ENCODE measurements around the gene TIGD7.

The TIGD7 gene, protein sequence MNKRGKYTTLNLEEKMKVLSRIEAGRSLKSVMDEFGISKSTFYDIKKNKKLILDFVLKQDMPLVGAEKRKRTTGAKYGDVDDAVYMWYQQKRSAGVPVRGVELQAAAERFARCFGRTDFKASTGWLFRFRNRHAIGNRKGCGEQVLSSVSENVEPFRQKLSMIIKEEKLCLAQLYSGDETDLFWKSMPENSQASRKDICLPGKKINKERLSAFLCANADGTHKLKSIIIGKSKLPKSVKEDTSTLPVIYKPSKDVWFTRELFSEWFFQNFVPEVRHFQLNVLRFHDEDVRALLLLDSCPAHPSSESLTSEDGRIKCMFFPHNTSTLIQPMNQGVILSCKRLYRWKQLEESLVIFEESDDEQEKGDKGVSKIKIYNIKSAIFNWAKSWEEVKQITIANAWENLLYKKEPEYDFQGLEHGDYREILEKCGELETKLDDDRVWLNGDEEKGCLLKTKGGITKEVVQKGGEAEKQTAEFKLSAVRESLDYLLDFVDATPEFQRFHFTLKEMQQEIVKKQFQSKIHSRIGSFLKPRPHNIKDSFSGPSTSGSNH

GRCh38 chr16:3305109-3306068, at the start of gene TIGD7, which contains the start of gene ZNF75A:
Gene TIGD7, minus strand, starts transcription at chr16:3305430. Its CDS starts 4,816 bp downstream, at chr16:3300614.
Gene ZNF75A, plus strand, starts transcription at chr16:3305497. Its CDS starts 2,932 bp downstream, at chr16:3308429.
- FAIRE-seq, result no peak

DNA sequence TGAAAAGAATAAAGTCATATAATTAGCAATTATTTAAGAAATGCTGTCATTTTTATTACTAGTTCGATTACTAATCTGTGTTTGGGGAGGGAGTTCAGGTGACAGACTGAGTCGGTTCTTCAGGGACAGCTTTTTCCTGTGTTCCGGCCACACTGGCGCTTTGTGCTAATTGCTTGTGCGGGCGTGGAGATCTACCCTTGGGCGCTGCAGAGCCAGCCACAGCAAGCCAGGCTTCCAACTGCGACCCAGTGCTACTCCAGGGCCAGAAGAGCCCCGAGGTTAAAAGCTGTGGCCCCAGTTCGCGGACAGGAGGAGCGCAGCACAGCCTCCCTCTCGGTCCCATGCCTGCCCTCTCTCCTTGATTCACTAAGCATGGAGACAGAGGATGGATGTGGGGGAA, 43.9 kb upstream of the TIGD7 start:
- FAIRE-seq, result no peak

GRCh38 chr16:3348547-3349167, 43.4 kb upstream of the TIGD7 start:
- no peak for FAIRE-seq

DNA sequence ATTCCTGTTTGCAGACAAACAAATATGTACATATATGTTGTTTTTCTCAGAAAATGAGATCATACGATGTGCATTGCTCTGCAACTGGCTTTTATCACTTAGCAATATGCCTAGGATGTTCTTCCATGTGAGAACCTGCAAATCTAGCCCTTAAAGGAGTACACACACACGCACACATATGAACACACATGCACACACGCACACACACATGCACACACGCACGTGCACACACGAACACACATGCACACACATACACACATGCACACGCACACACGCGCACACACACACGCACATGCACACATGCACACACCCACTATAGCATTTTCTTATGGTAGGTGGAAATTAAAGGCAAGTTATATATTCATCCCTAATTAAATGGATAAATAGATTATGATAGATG, 42.4 kb upstream of the TIGD7 start:
- FAIRE-seq, result no peak

- no peak for FAIRE-seq
These were observed 40.8 kb upstream of the TIGD7 start for GRCh38 chr16:3346041-3346440.

GRCh38 chr16:3328643-3329042, 23.4 kb upstream of the TIGD7 start:
- no peak for FAIRE-seq

GRCh38 chr16:3328104-3328503, 22.9 kb upstream of the TIGD7 start:
- no peak for FAIRE-seq

DNA sequence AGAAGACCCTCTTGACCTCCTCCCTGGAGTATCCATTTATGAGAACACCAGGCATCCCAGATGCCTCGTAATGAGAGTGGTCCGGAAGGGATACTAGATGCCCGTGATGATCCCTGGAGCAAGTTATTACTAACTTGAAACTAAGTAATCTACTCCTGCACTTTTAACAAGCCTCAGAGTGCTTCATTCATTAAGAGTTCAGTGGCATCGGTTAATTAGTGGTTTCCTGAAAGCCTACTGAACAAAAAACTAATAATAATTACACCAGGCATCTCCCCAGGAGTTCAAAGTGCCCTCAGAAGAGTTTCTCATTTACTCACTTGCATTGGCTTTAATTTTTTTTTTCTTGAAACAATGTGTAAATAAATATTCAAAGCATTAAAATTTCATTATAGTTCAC, 22.3 kb upstream of the TIGD7 start:
- FAIRE-seq, result no peak

GRCh38 chr16:3321816-3322215, 16.6 kb upstream of the TIGD7 start:
- no peak for FAIRE-seq

GRCh38 chr16:3317315-3317999, 12.2 kb upstream of the TIGD7 start:
- FAIRE-seq, result no peak

- FAIRE-seq, result no peak
These were observed 6.3 kb upstream of the TIGD7 start for GRCh38 chr16:3311496-3311895.

DNA sequence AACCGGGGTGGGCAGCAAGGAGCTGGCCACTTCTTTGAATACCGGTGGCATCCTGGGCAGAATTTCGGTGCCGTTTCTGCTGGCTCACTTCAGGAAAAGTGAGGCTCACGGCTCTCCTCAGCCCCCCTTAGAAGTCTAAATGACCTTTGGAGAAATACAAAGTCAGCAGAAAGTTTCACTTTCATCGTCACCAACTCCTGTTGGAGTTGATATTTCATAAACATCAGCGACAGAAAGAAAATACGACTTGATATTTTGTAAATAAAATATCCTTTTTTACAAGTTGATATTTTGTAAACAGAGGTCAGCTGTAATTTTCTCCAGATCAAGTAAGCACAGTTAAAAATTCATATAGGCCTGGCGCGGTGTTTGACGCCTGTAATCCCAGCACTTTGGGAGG, 848 bp upstream of the TIGD7 start:
- no peak for FAIRE-seq

DNA sequence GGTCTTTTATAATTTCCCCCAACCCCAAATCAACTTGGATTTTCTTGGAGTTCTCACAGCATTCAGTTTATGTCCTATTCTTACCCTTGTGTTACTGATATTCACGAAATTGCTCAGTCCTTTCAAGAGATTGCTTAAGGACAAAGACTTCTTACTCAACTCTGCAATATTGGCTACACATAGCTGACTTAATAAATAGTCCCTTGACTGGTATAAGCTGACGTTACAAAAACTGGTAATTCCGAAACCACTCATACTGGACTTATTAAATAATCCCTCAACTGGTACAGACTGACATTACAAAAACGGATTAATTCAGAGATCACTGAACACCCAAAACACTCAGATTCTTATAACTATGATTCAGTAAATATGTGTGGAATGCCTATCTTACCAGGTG, 860 bp downstream of the TIGD7 start:
- FAIRE-seq, result no peak

- FAIRE-seq, result no peak
These were observed 9.4 kb downstream of the TIGD7 start for GRCh38 chr16:3295783-3296182.

- no peak for FAIRE-seq
These were observed 10.0 kb downstream of the TIGD7 start for GRCh38 chr16:3295209-3295608.

GRCh38 chr16:3292604-3293003, 12.6 kb downstream of the TIGD7 start:
- no peak for FAIRE-seq

DNA sequence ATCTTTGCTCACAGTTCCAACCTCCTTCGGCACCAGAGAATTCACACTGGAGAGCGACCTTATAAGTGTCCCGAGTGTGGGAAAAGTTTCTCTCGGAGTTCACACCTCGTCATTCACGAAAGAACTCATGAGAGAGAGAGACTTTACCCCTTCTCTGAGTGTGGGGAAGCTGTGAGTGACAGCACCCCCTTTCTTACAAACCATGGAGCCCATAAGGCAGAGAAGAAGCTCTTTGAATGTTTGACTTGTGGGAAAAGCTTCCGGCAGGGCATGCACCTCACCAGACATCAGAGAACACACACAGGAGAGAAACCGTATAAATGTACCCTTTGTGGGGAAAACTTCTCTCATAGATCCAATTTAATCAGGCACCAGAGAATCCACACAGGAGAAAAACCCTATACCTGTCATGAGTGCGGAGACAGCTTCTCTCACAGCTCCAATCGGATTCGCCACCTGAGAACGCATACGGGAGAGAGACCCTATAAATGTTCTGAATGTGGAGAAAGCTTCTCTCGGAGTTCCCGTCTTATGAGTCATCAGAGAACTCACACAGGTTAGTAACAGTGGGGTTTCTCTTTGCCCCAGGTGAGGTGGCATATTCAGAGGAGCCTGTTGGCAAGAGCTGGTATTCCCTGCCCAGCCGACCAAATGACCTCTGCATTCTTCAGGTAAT, 15.1 kb downstream of the TIGD7 start:
- no peak for FAIRE-seq

GRCh38 chr16:3285131-3285530, 20.1 kb downstream of the TIGD7 start:
- no peak for FAIRE-seq

- no peak for FAIRE-seq
These were observed 21.4 kb downstream of the TIGD7 start for GRCh38 chr16:3283543-3284447.

DNA sequence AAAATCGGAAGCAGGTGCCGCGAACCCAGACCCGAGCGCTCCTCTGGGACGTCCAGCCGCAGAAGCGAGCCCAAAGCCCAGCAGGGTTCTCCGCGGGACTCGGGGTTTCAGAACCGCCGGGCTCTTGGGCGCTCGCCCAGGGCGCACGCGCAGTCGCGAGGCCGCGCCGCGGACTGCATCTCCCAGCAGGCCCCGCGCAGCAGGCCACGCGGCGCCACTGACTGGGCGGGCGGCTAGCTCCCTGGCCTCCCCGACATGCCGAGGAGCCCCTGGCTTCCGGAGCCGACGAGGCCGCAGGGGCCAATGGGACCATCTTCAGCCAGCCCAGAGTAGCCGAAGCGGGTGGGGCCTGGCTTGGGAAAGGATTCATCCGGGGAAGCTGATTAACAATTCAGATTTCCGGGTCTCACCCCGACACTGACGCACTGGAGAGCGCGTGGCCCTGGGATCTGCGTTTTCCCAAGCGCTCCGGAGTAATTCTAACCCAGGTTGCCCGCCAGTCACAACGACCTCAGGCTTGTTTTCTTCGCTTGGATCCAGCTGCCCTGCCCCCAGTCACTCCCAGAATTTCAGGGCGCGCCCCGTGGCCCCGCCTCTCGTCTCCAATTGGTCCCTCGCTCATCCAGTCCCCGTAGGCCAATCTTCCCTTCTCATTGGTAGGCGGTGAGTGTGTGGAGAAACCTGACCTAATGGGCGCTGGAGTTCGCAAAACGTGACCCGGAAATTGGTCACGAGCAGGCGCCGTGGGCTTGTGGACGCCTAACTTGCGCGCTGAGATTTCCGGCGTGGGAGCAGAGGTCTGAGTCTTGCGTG, 22.3 kb downstream of the TIGD7 start, which contains the start of gene ZNF263:
ZNF263 (plus strand) TSS at position 762 of the 813 bp plus-strand sequence. CDS start 328 bp downstream, outside the sequence.
- peak; percentile 90 for FAIRE-seq

Data from TTC549 (cell line).